Measurements from ENCODE around the gene LMOD1.
"Not testable (repeated sequence)": the region's sequence is repeated elsewhere in the genome, so short reads cannot be mapped to it uniquely, and the experiment has no call there.

The LMOD1 gene

GRCh38 chr1:201877877-201878401 lies 68.4 kb downstream of the LMOD1 start:
- peak; percentile 42 for TF ChIP-seq CTCF (IDR thresholded peaks at IDR 0.05; ENCODE audit: control extremely low read depth, extremely low read depth, low read depth, missing control alignments)
- POLR2A ChIA-PET: no interaction called here
- DNase-seq (ENCODE audit: extremely low spot score): peak; percentile 53
- CTCF ChIA-PET: interaction anchor here (0.6 to 11.2 kb wide), 17 partner anchors 8 to 240 kb away, joined by 3 to 174 read pairs (median 5); partner anchors contain the start of genes IPO9 and SHISA4

GRCh38 chr1:201876148-201876818 lies 70.1 kb downstream of the LMOD1 start:
- no peak for DNase-seq (ENCODE audit: extremely low spot score)
- TF ChIP-seq CTCF (IDR thresholded peaks at IDR 0.05; ENCODE audit: control extremely low read depth, extremely low read depth, low read depth, missing control alignments): no peak
- POLR2A ChIA-PET: no interaction called here
- CTCF ChIA-PET: interaction anchor here (0.9 to 1.7 kb wide), 2 partner anchors 9 to 20 kb away, joined by 4 to 9 read pairs; no protein-coding TSS in a partner anchor

- CTCF ChIA-PET: interaction anchor here (0.7 to 1.9 kb wide), 8 partner anchors 8 to 125 kb away, joined by 3 to 8 read pairs (median 4); no protein-coding TSS in a partner anchor
These were observed 71.7 kb downstream of the LMOD1 start for GRCh38 chr1:201874672-201875071.

GRCh38 chr1:201870397-201870796 lies 76.0 kb downstream of the LMOD1 start:
- no peak for TF ChIP-seq CTCF (IDR thresholded peaks at IDR 0.05; ENCODE audit: control extremely low read depth, extremely low read depth, low read depth, missing control alignments)
- POLR2A ChIA-PET: no interaction called here
- CTCF ChIA-PET: interaction anchor here (2.2 kb wide), 1 partner anchor 25 kb away, joined by 10 read pairs; no protein-coding TSS in a partner anchor
- DNase-seq (ENCODE audit: extremely low spot score): no peak

More at GRCh38 chr1:201874672-201875071, 71.7 kb downstream of the LMOD1 start:
- POLR2A ChIA-PET: no interaction called here
- no peak for TF ChIP-seq CTCF (IDR thresholded peaks at IDR 0.05; ENCODE audit: control extremely low read depth, extremely low read depth, low read depth, missing control alignments)
- no peak for DNase-seq (ENCODE audit: extremely low spot score)

GRCh38 chr1:201861448-201861847 lies 84.9 kb downstream of the LMOD1 start:
- POLR2A ChIA-PET: no interaction called here

GRCh38 chr1:201859424-201859823 lies 86.9 kb downstream of the LMOD1 start:
- DNase-seq (ENCODE audit: extremely low spot score): no peak
- CTCF ChIA-PET: interaction anchor here (1.2 to 2.1 kb wide), 2 partner anchors 10 to 19 kb away, joined by 3 to 6 read pairs; no protein-coding TSS in a partner anchor
- POLR2A ChIA-PET: no interaction called here
- no peak for TF ChIP-seq CTCF (IDR thresholded peaks at IDR 0.05; ENCODE audit: control extremely low read depth, extremely low read depth, low read depth, missing control alignments)

More at GRCh38 chr1:201861448-201861847, 84.9 kb downstream of the LMOD1 start:
- TF ChIP-seq CTCF (IDR thresholded peaks at IDR 0.05; ENCODE audit: control extremely low read depth, extremely low read depth, low read depth, missing control alignments): no peak
- no peak for DNase-seq (ENCODE audit: extremely low spot score)
- CTCF ChIA-PET: interaction anchor here (0.9 to 1.7 kb wide), 6 partner anchors 19 to 58 kb away, joined by 3 to 6 read pairs (median 3); partner anchors contain the start of gene IPO9

- DNase-seq (ENCODE audit: extremely low spot score); POLR2A ChIA-PET: not testable (repeated sequence)
- CTCF ChIA-PET: interaction anchor here (1.5 kb wide), 1 partner anchor 12 kb away, joined by 4 read pairs; no protein-coding TSS in a partner anchor
These were observed 89.6 kb downstream of the LMOD1 start for GRCh38 chr1:201856722-201857121.

Measured in GM10248 (cell line).